ENCODE data around the gene CLEC4A.

- no peak for TF ChIP-seq GATA2 (IDR thresholded peaks at IDR 0.05; ENCODE audit: low read depth, low read length)
- TF ChIP-seq GATA3 (IDR thresholded peaks at IDR 0.05; ENCODE audit: low read depth, low read length), result no peak
These were observed 34.2 kb downstream of the CLEC4A start for GRCh38 chr12:8157484-8158198.
